NCI-H187 treated with DMSO at 0.1 percent for 48 hours (cell line): ENCODE measurements around the gene PLD4.

ENCODE experiments used
- DNase-seq: peaks from one replicate; lab custom pipeline; 2025; lab: John Stamatoyannopoulos, UW

The PLD4 gene

DNA sequence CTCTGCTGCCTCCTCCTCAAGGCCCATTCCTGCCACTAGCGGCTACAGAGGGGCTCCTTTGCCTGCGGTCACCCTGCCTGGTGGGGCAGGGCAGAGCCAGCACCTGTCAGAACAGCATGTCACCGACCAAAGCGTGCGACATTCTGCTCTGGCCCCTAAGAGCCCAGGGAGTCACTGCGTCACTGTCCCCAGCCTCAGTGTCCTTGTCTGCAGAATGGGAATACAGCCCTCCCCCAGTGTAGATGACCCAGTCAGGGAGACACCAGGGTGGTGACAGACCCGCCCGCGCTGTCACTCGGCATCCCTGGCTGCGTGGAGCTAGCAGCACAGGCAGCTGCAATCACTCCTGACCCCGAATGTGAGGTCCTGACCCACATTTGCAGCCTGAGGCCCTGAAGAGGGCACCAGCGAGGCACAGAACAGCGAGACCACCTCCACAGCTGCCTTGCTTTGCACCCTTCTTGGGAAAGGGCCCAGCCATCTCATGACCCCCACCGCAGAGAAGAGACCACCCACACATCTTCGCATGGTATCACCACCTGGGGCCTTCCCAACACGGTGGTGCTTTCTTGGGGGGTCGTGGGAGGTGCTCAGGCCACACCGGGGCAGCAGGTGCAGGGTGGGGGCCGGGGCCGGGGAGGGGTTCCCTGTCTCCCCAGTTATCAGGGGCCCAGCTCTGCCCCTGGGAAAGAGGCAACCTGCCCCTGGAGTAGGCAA, 51.0 kb downstream of the PLD4 start:
- DNase-seq, result no peak

DNA sequence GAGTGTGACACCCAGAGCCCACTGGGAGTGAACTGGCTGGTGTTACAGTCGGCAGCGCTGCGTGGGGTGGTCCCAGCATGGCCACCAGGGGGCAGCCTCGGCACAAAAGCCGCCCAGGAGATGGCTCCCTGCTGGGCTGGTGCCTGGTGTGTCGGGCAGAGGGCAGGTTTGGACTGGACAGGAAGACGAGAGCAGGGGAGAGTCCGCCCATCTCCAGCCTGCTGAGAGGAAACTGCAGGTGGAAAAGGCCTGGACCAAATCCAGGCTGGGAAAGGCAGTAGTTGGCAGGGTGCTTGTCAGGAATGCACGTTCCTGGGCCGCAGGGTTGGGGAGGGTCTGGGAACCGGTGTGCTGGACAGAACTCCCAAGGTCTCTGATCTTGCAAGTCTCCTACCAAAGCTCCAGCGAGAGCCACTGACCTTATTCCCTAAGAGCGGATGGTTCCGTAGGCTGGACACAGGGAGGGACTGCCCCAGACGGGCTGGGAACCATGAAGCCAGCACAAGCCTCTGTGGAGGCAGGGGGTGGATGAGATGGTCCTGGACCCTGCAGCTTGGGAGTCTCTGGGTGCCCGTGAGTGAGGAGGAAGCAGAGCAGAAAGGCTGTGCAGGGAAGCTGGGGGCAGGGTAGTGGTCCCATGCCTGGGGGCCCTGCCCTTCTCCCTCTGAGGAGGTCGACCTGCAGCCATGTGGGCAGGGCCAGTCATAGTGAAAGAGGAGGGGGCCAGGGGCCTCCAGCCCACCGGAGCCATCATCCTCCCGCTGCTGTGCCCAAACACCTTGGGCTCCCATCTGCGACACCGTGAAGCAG, 51.7 kb downstream of the PLD4 start:
- no peak for DNase-seq

GRCh38 chr14:104977008-104977680, 52.5 kb downstream of the PLD4 start:
- no peak for DNase-seq

- no peak for DNase-seq
Observed at GRCh38 chr14:104977681-104978653, 53.3 kb downstream of the PLD4 start, which contains the start of gene AHNAK2. TSS of gene AHNAK2 (minus strand) at chr14:104978374. CDS start at chr14:104978237, 137 bp downstream.

DNA sequence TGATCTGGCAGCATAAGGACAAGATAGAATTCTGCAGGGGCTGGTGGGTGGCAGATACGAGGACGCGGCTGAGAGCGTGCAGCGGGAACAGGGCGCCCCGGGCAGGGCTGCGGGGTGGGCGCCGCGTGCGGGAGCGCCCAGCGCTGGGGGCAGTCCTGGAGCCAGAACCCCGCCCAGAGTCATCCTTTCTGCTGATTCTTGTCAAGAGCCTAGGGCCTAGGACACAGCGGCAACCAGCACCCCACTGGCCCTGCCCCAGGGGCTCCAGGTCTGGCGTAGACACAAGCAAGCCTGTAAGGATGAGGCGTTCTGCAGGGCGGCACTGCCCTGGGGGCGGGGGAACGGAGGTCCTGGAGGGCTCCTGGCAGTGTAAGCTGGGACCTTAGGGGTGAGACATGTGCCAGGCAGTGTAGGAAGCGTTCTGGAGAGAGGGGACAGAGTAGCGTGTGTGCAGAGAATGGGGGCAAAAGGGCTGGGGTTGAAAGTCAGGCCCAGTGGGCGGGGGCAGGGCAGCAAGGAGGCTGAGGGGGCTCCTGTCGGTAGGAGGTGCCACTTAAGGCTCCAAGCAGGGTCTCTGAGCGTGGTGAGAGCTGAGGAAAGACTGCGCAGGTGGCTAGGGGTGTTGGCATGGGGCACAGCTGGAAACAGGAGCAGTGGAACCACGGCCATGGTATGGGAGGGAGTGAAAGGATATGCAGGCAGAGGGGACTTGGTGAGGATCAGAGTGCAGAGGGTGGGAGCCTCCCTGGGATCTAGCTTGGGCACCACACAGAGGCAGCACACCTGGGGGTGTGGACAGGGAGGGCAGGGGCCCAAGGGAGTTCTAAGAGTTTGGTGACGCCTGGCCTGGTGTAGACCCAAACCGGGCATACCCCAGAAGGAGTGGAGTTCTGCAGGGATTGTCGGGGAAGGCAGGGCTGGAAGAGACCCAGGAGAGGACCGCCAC, 54.3 kb downstream of the PLD4 start:
- DNase-seq, result no peak

DNA sequence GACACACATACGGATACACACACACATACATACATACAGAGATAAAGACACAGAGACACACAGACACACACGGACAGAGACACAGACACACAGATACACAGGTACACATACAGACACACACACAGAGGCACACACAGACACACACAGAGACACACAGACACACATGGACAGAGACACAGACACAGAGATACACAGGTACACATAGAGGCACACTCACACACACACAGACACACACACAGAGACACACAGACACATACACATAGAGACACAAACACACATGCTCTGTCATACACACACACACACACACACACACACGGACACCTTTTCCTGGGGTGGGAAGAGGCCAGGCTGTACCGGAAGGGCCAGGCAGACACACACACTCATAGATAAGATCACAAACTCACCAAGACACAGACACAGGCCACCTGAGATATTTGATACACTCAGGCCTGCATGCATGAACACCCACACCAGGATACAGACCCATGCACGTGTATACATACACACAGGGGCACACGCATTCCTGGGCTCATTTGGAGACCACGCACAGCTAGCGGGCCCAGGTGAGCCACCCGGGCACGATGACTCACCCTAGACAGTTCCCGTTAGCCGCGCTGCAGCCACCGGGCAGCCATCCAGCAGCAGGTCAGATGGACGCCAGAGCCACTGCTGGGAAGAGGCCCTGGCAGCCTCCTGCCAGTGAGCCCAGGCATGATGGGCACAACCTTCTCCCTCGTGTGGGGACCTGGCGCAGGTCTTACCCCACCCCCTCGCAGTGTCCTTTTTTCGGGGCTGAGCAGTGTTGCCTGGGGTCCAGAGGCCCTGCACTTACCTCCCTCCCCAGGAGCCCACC, 55.3 kb downstream of the PLD4 start:
- no peak for DNase-seq

- DNase-seq, result no peak
Observed at GRCh38 chr14:104980611-104981531, 56.2 kb downstream of the PLD4 start.

- no peak for DNase-seq
Observed at GRCh38 chr14:104981699-104982541, 57.2 kb downstream of the PLD4 start.

GRCh38 chr14:104982548-104983230, 58.0 kb downstream of the PLD4 start:
- DNase-seq, result no peak
